ENCODE results near the gene CERT1.

- no peak for TF ChIP-seq SP1 (IDR thresholded peaks at IDR 0.05)
- TF ChIP-seq FOXK2 (IDR thresholded peaks at IDR 0.05): no peak
- TF ChIP-seq ELF4 (IDR thresholded peaks at IDR 0.05): no peak
- TF ChIP-seq BHLHE40 (IDR thresholded peaks at IDR 0.05; ENCODE audit: borderline replicate concordance): no peak
- TF ChIP-seq CTBP1 (IDR thresholded peaks at IDR 0.05; ENCODE audit: borderline replicate concordance): no peak
These were observed 153.3 kb downstream of the CERT1 start for GRCh38 chr5:75358117-75358516.

Measured in HEK293T (cell line).